Measurements from ENCODE around the gene SHOX.
"Not testable (repeated sequence)": the region's sequence is repeated elsewhere in the genome, so short reads cannot be mapped to it uniquely, and the experiment has no call there.

Gene SHOX

DNA sequence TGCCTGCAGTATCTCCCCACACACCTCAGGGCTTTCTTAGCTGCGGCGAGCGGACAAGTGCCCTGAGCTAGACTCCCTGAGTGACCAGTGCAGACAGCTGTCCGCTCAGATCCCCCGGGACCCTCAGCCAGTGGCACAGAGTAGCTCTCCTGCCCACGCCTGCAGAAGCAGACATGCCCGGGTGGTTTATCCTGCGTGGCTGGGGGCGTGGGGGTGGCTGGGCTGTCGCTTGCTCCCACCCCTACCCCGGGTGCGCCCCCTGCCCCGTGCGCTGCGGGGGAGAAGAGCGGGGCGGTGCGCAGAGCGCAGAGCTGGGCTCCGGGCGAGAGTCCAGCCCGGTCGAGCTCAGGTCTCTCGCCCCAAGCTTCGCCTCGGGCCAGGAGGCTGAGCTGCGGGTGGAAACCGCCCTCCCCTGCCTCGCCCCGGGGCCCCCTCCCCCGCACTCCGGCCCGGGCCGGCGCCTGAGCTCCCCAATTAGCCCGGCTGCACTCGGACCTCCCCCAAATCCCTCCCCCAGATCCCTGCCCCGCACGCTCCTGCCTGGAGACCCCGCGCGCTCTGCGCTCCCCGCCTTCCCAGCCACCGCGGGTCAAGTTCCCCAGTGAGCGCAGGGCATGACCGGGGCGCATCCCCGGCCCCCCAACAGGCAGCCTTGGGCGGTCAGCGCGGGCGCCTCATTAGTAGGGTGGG is 11.7 kb upstream of the SHOX start:
- H3K4me3 ChIP-seq (ENCODE audit: low read depth, low read length), result no peak overlapping the region
- DNase-seq (ENCODE audit: low read depth), result no peak
- TF ChIP-seq, protein P1, sequence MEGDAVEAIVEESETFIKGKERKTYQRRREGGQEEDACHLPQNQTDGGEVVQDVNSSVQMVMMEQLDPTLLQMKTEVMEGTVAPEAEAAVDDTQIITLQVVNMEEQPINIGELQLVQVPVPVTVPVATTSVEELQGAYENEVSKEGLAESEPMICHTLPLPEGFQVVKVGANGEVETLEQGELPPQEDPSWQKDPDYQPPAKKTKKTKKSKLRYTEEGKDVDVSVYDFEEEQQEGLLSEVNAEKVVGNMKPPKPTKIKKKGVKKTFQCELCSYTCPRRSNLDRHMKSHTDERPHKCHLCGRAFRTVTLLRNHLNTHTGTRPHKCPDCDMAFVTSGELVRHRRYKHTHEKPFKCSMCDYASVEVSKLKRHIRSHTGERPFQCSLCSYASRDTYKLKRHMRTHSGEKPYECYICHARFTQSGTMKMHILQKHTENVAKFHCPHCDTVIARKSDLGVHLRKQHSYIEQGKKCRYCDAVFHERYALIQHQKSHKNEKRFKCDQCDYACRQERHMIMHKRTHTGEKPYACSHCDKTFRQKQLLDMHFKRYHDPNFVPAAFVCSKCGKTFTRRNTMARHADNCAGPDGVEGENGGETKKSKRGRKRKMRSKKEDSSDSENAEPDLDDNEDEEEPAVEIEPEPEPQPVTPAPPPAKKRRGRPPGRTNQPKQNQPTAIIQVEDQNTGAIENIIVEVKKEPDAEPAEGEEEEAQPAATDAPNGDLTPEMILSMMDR (IDR thresholded peaks at IDR 0.05; ENCODE audit: insufficient read depth, low read depth, low read length, missing control alignments), result no peak

DNA sequence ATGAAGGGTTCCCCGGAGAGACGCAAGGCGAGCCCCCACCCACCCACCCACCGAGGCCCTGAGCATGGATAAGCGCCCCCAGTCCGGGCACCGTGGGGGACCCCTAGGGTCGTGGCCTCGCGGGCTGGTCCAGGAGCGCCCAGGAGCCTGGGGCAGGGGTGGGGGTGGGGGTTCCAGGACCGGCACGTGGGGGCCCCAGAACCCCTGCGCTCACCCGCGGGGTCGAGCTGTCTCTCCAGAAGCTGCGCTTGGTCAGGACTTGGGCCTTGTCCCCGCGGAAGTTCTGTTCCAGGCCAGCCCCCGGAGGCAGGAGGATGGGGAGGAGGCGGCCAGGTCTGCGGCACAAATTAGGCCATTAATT is 11.2 kb upstream of the SHOX start:
- no peak for DNase-seq (ENCODE audit: low read depth)
- TF ChIP-seq, protein P1 (IDR thresholded peaks at IDR 0.05; ENCODE audit: insufficient read depth, low read depth, low read length, missing control alignments), result no peak
- no peak overlapping the region for H3K4me3 ChIP-seq (ENCODE audit: low read depth, low read length)

DNA sequence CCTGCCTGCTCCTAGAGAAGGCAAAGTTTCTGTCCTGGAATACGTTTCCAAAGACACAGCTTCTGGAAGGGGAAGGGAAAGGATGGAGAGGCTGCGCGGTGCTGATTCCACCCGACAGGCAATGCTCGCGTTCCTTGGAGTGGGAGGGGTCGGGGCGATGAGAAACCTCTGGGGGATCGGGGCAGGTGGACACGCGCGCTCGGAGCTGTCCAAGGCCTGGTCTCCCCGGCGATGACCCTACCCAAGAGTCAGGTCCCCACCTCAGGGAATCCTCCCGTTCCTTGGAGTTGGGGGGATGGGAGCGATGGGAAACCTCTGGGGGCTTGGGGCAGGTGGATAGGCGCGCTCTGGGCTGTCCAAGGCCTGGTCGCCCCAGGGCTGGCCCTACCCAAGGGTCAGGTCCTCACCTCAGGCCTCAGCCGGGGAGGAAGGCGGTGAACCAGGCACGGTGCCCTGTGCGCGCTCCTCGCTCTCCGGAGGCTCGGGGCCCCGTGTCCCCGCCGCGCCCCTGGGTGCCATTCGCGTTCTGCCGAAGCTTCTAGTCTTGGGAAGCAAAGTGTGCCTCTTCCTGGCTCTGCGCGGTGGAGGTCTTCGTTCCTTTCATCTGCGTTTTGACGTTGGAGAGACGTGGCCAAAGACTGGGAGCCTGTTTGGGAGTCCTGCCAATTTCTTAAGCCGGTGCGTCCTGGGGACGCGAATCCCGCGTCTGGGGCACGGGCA is 10.6 kb upstream of the SHOX start:
- TF ChIP-seq, protein P1 (IDR thresholded peaks at IDR 0.05; ENCODE audit: insufficient read depth, low read depth, low read length, missing control alignments), result no peak
- no peak for DNase-seq (ENCODE audit: low read depth)

DNA sequence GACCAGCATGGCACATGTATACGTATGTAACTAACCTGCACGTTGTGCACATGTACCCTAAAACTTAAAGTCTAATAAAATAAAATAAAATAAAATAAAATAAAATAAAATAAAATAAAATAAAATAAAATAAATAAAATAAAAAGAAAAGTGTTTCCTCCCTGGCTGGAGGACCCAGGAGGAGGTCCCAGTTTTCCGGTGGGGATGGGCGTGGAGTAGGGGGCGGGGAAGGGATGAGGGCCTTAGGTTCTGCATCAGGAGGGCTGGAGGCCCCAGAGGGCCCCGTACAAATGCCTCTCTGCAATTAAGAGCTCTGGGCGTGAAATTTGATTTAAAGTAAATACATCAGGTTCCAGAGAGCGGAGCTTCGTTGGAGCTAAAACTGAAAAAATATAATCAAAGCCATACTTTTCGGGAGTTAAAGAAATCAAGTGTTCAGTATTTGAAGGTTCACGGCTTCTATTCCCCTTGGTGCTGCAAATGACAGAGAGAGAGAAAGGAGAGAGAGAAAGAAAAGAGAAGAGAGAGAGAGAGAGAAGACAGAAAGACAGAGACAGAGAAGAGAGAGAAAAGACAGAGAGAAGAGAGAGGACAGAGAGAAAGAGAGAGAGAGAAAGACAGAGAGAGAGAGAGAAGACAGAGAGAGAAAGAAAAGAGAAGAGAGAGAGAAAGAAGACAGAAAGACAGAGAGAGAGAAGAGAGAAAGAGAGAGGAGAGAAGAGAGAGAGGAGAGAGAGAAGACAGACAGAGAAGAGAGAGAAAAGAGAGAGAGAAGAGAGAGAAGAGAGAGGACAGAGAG is 8.7 kb upstream of the SHOX start:
- TF ChIP-seq, protein P1 (IDR thresholded peaks at IDR 0.05; ENCODE audit: insufficient read depth, low read depth, low read length, missing control alignments), result no peak

More for the DNA sequence above, 10.6 kb upstream of the SHOX start:
- H3K4me3 ChIP-seq (ENCODE audit: low read depth, low read length), result no peak overlapping the region

DNA sequence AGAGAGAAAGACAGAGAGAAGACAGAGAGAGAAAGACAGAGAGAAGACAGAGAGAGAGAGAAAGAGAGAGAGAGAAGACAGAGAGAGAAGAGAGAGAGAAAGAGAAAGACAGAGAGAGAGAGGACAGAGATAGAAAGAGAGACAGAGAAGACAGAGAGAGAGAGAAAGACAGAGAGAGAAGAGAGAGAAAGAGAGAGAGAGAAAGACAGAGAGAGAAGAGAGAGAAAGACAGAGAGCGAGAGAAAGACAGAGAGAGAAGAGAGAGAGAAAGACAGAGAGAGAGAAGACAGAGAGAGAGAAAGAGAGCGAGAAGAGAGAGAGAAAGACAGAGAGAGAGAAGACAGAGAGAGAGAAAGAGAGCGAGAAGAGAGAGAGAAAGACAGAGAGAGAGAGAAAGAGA is 7.8 kb upstream of the SHOX start:
- not testable (repeated sequence) for H3K4me3 ChIP-seq (ENCODE audit: low read depth, low read length); DNase-seq (ENCODE audit: low read depth)

More for the DNA sequence above, 8.7 kb upstream of the SHOX start:
- H3K4me3 ChIP-seq (ENCODE audit: low read depth, low read length), result no peak overlapping the region
- DNase-seq (ENCODE audit: low read depth), result no peak

DNA sequence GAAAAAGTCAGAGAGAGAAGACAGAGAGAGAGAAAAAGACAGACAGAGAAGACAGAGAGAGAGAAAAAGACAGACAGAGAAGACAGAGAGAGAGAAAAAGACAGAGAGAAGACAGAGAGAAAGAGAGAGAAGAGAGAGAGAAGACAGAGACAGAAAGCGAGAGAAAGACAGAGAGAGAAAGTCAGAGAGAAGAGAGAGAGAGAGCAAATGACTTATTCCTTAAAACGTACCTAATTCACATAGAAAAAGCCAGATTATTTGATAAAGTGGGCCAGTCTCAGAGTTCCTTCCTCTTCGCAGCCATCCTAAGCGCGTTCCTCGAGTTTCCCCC is 7.4 kb upstream of the SHOX start:
- H3K4me3 ChIP-seq (ENCODE audit: low read depth, low read length), result no peak overlapping the region
- TF ChIP-seq, protein P1 (IDR thresholded peaks at IDR 0.05; ENCODE audit: insufficient read depth, low read depth, low read length, missing control alignments), result no peak

DNA sequence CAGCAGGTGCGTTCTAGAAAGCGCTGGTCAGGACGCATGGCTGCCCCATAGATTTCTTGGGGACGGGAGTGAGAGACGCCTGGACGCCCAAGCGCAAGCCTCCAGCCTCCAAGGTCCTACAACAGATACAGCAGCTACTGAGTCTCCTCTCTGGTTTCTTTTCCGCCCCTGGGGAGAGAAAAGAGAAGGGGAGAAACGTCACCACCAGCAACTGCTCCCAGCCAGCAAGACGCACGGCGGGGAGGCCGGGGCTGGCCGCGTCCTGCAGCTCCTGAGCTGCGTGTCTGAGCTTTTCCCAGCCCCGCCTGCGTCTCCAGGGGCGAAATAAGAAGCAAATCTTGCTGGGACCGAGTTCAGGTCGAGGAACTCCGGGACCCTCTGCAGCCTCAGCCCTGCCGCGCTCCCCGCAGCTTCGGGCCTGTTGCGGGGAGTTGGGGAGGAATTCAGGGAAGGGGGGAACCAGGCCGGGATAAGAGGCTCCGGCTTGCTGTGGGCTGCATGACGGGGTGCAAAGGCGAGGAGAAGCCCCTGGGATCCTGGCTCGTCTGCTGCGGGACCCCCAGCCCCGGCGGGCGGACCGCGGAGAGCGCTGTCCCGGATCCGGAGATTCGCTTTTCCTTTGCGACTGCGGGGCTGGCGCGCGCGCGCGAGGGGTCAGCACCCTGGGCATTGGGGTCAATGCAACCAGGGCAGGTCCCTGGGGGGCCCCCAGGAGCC is 6.8 kb upstream of the SHOX start:
- TF ChIP-seq, protein P1 (IDR thresholded peaks at IDR 0.05; ENCODE audit: insufficient read depth, low read depth, low read length, missing control alignments), result no peak
- DNase-seq (ENCODE audit: low read depth), result no peak
- H3K4me3 ChIP-seq (ENCODE audit: low read depth, low read length), result no peak overlapping the region

More for the DNA sequence above, 7.4 kb upstream of the SHOX start:
- DNase-seq (ENCODE audit: low read depth), result no peak

Data from GM12865 (cell line).